CD4-positive, CD25-positive, alpha-beta regulatory T cell (primary cell): ENCODE data around the gene ST3GAL3. TPM values are rescaled to one million over a fixed set of nuclear protein-coding genes. Genes with fewer than 3 reads are reported as not detected.

Experiments
- ATAC-seq, 2 donors: fragments of 150-1000 bp; cut with Tn5 transposase; one replicate each; pipeline ENCODE4 v1.10.0; 2021; ENCODE audit warnings: low read depth in 2 of 2, moderate number of reproducible peaks in 2 of 2, moderate library complexity in 1 of 2
- DNase-seq, 3 donors: peaks; one replicate each; pipeline versions ENCODE4 v3.0.0 to v3.0.0-alpha.2; 2012 to 2022; ENCODE audit warnings: mixed read lengths in 1 of 3
- H3K27ac ChIP-seq: one replicate; pipeline ENCODE4 v1.7.0; 2013; ENCODE audit warnings: mild to moderate bottlenecking, low read length; ENCODE audit not compliant: insufficient read depth, poor library complexity, severe bottlenecking
- H3K27me3 ChIP-seq: one replicate; pipeline ENCODE4 v1.7.0; 2013; ENCODE audit warnings: low read length; ENCODE audit not compliant: control insufficient read depth, insufficient read depth
- H3K36me3 ChIP-seq: one replicate; pipeline ENCODE4 v1.7.0; 2013; ENCODE audit warnings: mild to moderate bottlenecking, low read length, moderate library complexity; ENCODE audit not compliant: control insufficient read depth, insufficient read depth
- H3K4me1 ChIP-seq: 2 replicates; pipeline ENCODE4 v1.7.0; 2013; ENCODE audit warnings: mild to moderate bottlenecking, low read length; ENCODE audit not compliant: insufficient read depth, control insufficient read depth, poor library complexity, severe bottlenecking
- H3K4me3 ChIP-seq: one replicate; pipeline ENCODE4 v1.7.0; 2013; ENCODE audit warnings: low read depth, mild to moderate bottlenecking, low read length, moderate library complexity
- H3K9me3 ChIP-seq, 2 experiments: 1 replicate in 1 of 2; 2 replicates in 1 of 2; pipeline ENCODE4 v1.7.0; 2013; ENCODE audit warnings: low read length in 2 of 2, mild to moderate bottlenecking in 1 of 2, moderate library complexity in 1 of 2; ENCODE audit not compliant: control insufficient read depth in 2 of 2
- H3K27ac Mint-ChIP-seq, 3 donors: one replicate each; pipeline ENCODE4 v1.8.0; 2020 to 2022; ENCODE audit warnings: mild to moderate bottlenecking in 3 of 3, mixed read lengths in 3 of 3, moderate library complexity in 2 of 3
- H3K27me3 Mint-ChIP-seq: one replicate; pipeline ENCODE4 v1.8.0; 2022; ENCODE audit warnings: mild to moderate bottlenecking, mixed read lengths
- H3K36me3 Mint-ChIP-seq: one replicate; pipeline ENCODE4 v1.8.0; 2020; ENCODE audit warnings: mixed read lengths
- H3K4me1 Mint-ChIP-seq, 4 donors: one replicate each; pipeline ENCODE4 v1.8.0; 2020 to 2022; ENCODE audit warnings: mixed read lengths in 4 of 4, mild to moderate bottlenecking in 1 of 4
- H3K4me3 Mint-ChIP-seq, 4 donors: one replicate each; pipeline ENCODE4 v1.8.0; 2020 to 2022; ENCODE audit warnings: mild to moderate bottlenecking in 4 of 4, mixed read lengths in 4 of 4, moderate library complexity in 3 of 4
- H3K9me3 Mint-ChIP-seq, 7 donors: one replicate each; pipeline ENCODE4 v1.8.0; 2020 to 2022; ENCODE audit warnings: mixed read lengths in 7 of 7, mild to moderate bottlenecking in 3 of 7, moderate library complexity in 2 of 7
- polyA plus RNA-seq, 4 donors: library from polyadenylated mRNA; unstranded; fragments of 300-500 nt; fragmentation: Illumina TruSeq; gene quantifications; one replicate each; pipeline ENCODE4 v1.2.3, GENCODE V29; 2021
- total RNA-seq: library from RNA; stranded (reverse); gene quantifications from one replicate; pipeline ENCODE4 v1.2.3, GENCODE V29; 2022

ST3GAL3 gene
- total and polyA plus RNA-seq, 5 donors from 2014 or later, result 5.7 to 25.0 (median 8.5) TPM

- no peak for ATAC-seq
- Mint-ChIP-seq H3K27me3 (no peaks in the 10 kb centered on the region), H3K9me3 (peaks cover 0 to 7% (median 0%) of the 10 kb centered on the region in 7 donors), H3K4me3 (no peak overlapping the region), H3K27ac (no peak overlapping the region), H3K36me3 (peaks cover 23% of the 10 kb centered on the region), H3K4me1 (peaks cover 11 to 28% (median 17%) of the 10 kb centered on the region in 4 donors)
- no peak for DNase-seq
- Histone ChIP-seq H3K27me3 (no peaks in the 10 kb centered on the region), H3K36me3 (no peaks in the 10 kb centered on the region), H3K4me3 (no peak overlapping the region), H3K27ac (no peak overlapping the region), H3K9me3 (no peaks in the 10 kb centered on the region), H3K4me1 (no peaks in the 10 kb centered on the region)
Measured at GRCh38 chr1:43850591-43851233, 143.4 kb downstream of the ST3GAL3 start.

- H3K4me3 ChIP-seq, result no peak overlapping the region
- H3K27me3 ChIP-seq, result no peaks in the 10 kb centered on the region
- H3K27ac ChIP-seq, result no peak overlapping the region
- no peaks in the 10 kb centered on the region for H3K27me3 Mint-ChIP-seq
- no peaks in the 10 kb centered on the region for H3K36me3 ChIP-seq
- H3K9me3 ChIP-seq, result no peaks in the 10 kb centered on the region
- DNase-seq (no peak), ATAC-seq (no peak)
- H3K36me3 Mint-ChIP-seq, result peaks cover 23% of the 10 kb centered on the region
- peaks cover 11 to 28% (median 19%) of the 10 kb centered on the region in 4 donors for H3K4me1 Mint-ChIP-seq
- no peak overlapping the region for H3K27ac Mint-ChIP-seq
- no peak overlapping the region for H3K4me3 Mint-ChIP-seq
- H3K9me3 Mint-ChIP-seq, result peaks cover 0 to 7% (median 0%) of the 10 kb centered on the region in 7 donors
- no peaks in the 10 kb centered on the region for H3K4me1 ChIP-seq
Measured at GRCh38 chr1:43851561-43852338, 144.4 kb downstream of the ST3GAL3 start.

- no peaks in the 10 kb centered on the region for H3K4me1 ChIP-seq
- Mint-ChIP-seq H3K9me3 (peaks cover 0 to 7% (median 0%) of the 10 kb centered on the region in 7 donors), H3K27me3 (no peaks in the 10 kb centered on the region), H3K36me3 (peaks cover 26% of the 10 kb centered on the region), H3K27ac (no peak overlapping the region), H3K4me1 (peaks cover 10 to 23% (median 16%) of the 10 kb centered on the region in 4 donors), H3K4me3 (no peak overlapping the region)
- no peaks in the 10 kb centered on the region for H3K36me3 ChIP-seq
- ATAC-seq, result no peak
- no peak overlapping the region for H3K27ac ChIP-seq
- no peak overlapping the region for H3K4me3 ChIP-seq
- H3K27me3 ChIP-seq, result no peaks in the 10 kb centered on the region
- H3K9me3 ChIP-seq, result no peaks in the 10 kb centered on the region
- DNase-seq, result no peak
Measured at GRCh38 chr1:43853161-43853921, 146.0 kb downstream of the ST3GAL3 start.

DNA sequence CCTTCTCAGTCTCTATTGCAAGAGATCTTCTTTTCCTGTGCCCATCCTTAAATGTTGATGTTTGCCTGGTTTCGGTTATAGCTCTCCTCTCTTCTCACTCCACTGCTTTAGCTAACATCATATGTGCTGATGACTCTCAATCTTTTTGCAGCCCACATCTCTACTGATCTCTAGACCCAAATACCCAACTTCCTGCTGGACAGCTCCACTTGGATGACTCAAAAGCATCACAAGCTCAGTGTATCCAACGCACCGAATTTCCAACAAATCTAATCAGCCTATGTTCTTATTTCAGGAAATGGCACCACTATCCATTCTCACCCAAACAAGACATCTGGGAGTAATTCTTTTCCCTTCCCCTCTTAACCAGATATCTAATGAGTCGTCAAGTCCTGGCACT is 147.1 kb downstream of the ST3GAL3 start:
- Mint-ChIP-seq H3K36me3 (peaks cover 23% of the 10 kb centered on the region), H3K27me3 (no peaks in the 10 kb centered on the region), H3K9me3 (peaks cover 0 to 7% (median 0%) of the 10 kb centered on the region in 7 donors), H3K4me1 (peaks cover 10 to 23% (median 14%) of the 10 kb centered on the region in 4 donors), H3K27ac (peak overlapping the region in 1 of 3 donors; percentile 38), H3K4me3 (no peak overlapping the region)
- ATAC-seq, result no peak
- DNase-seq, result no peak
- Histone ChIP-seq H3K36me3 (peaks cover 3% of the 10 kb centered on the region), H3K27ac (no peak overlapping the region), H3K9me3 (no peaks in the 10 kb centered on the region), H3K27me3 (no peaks in the 10 kb centered on the region), H3K4me1 (no peaks in the 10 kb centered on the region), H3K4me3 (no peak overlapping the region)

- H3K27me3 ChIP-seq, result no peaks in the 10 kb centered on the region
- Mint-ChIP-seq H3K9me3 (peaks cover 0 to 7% (median 0%) of the 10 kb centered on the region in 7 donors), H3K27ac (no peak overlapping the region), H3K27me3 (no peaks in the 10 kb centered on the region), H3K36me3 (peaks cover 32% of the 10 kb centered on the region), H3K4me3 (no peak overlapping the region), H3K4me1 (peaks cover 10 to 23% (median 14%) of the 10 kb centered on the region in 4 donors)
- peaks cover 3% of the 10 kb centered on the region for H3K36me3 ChIP-seq
- DNase-seq (no peak), ATAC-seq (no peak)
- no peaks in the 10 kb centered on the region for H3K4me1 ChIP-seq
- H3K9me3 ChIP-seq, result no peaks in the 10 kb centered on the region
- no peak overlapping the region for H3K27ac ChIP-seq
- H3K4me3 ChIP-seq, result no peak overlapping the region
Measured at GRCh38 chr1:43856188-43856587, 148.9 kb downstream of the ST3GAL3 start.

GRCh38 chr1:43857163-43857562 is 149.8 kb downstream of the ST3GAL3 start:
- Histone ChIP-seq H3K4me3 (no peak overlapping the region), H3K27me3 (no peaks in the 10 kb centered on the region), H3K4me1 (no peaks in the 10 kb centered on the region), H3K27ac (no peak overlapping the region), H3K36me3 (peaks cover 3% of the 10 kb centered on the region), H3K9me3 (no peaks in the 10 kb centered on the region)
- Mint-ChIP-seq H3K27ac (no peak overlapping the region), H3K9me3 (peaks cover 0 to 7% (median 0%) of the 10 kb centered on the region in 7 donors), H3K4me1 (peaks cover 10 to 21% (median 14%) of the 10 kb centered on the region in 4 donors), H3K27me3 (no peaks in the 10 kb centered on the region), H3K4me3 (no peak overlapping the region), H3K36me3 (peaks cover 29% of the 10 kb centered on the region)
- no peak for DNase-seq
- no peak for ATAC-seq

DNA sequence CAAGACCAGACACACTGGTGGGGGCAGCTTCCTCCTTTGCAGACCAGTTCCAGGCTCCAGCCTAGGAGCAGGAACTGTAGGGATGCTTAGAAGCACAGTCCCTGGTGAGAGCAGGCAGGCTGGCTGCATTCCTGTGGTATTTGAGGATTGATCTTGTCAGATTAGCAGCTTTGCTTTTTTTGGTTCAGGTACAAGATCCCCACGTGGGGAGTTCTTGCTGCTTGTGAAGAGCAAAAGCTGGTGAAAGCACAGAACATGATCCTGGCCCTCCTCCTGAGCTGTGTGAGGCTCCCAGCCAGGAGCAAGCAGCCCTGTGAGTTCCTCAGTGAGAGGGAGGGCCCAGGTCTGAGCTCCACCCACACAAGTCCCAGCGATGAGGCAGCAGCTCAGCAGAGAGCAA is 151.0 kb downstream of the ST3GAL3 start:
- Mint-ChIP-seq H3K4me3 (no peak overlapping the region), H3K9me3 (peaks cover 0 to 7% (median 0%) of the 10 kb centered on the region in 7 donors), H3K27me3 (no peaks in the 10 kb centered on the region), H3K4me1 (peaks cover 7 to 12% (median 11%) of the 10 kb centered on the region in 4 donors), H3K36me3 (peaks cover 33% of the 10 kb centered on the region), H3K27ac (no peak overlapping the region)
- Histone ChIP-seq H3K27me3 (no peaks in the 10 kb centered on the region), H3K27ac (no peak overlapping the region), H3K4me3 (no peak overlapping the region), H3K9me3 (no peaks in the 10 kb centered on the region), H3K4me1 (no peaks in the 10 kb centered on the region), H3K36me3 (peaks cover 3% of the 10 kb centered on the region)
- ATAC-seq, result no peak
- no peak for DNase-seq
